Smooth muscle cell (in vitro differentiated cells): ENCODE results near the gene ELMO1. TPM values are rescaled to one million over a fixed set of nuclear protein-coding genes. Genes with fewer than 3 reads are reported as not detected.

Experiments used
- DNase-seq: peaks from one replicate; lab custom pipeline; 2025; ENCODE audit not compliant: unreplicated experiment; lab: John Stamatoyannopoulos, UW
- H2AFZ ChIP-seq: fragments of 200-600 bp; sonication (generic); 2 replicates; pipeline ENCODE4 v1.6.0; 2016; ENCODE audit warnings: antibody characterized with exemption, low read depth, mild to moderate bottlenecking
- H3F3A ChIP-seq: fragments of 200-600 bp; sonication (generic); 2 replicates; pipeline ENCODE4 v1.6.0; 2017; ENCODE audit warnings: antibody characterized with exemption, low read depth
- H3K27ac ChIP-seq: fragments of 200-600 bp; sonication (generic); 2 replicates; pipeline ENCODE4 v1.5.1; 2016; ENCODE audit warnings: low read depth, mild to moderate bottlenecking
- H3K27me3 ChIP-seq: fragments of 200-600 bp; sonication (generic); 2 replicates; pipeline ENCODE4 v1.6.1; 2016; ENCODE audit warnings: low read depth, mild to moderate bottlenecking
- H3K36me3 ChIP-seq: fragments of 200-600 bp; sonication (generic); 2 replicates; pipeline ENCODE4 v1.5.1; 2016; ENCODE audit warnings: low read depth
- H3K4me1 ChIP-seq: fragments of 200-600 bp; sonication (generic); 2 replicates; pipeline ENCODE4 v1.5.1; 2016; ENCODE audit warnings: low read depth
- H3K4me2 ChIP-seq: fragments of 200-600 bp; sonication (generic); 2 replicates; pipeline ENCODE4 v1.6.0; 2016; ENCODE audit warnings: mild to moderate bottlenecking
- H3K4me3 ChIP-seq: fragments of 200-600 bp; sonication (generic); 2 replicates; pipeline ENCODE4 v1.5.1; 2016; ENCODE audit warnings: mild to moderate bottlenecking
- H3K79me2 ChIP-seq: fragments of 200-600 bp; sonication (generic); 2 replicates; pipeline ENCODE4 v1.6.0; 2016; ENCODE audit warnings: low read depth, mild to moderate bottlenecking
- H3K9ac ChIP-seq: fragments of 200-600 bp; sonication (generic); 2 replicates; pipeline ENCODE4 v1.6.0; 2016; ENCODE audit warnings: low read depth
- H3K9me3 ChIP-seq: fragments of 200-600 bp; sonication (generic); replicated peaks from 2 replicates; pipeline ENCODE4 v1.5.1; 2016; ENCODE audit warnings: low read depth
- H4K20me1 ChIP-seq: fragments of 200-600 bp; sonication (generic); 2 replicates; pipeline ENCODE4 v1.6.0; 2016; ENCODE audit warnings: low read depth
- WGBS: methylation state at CpG from one replicate; pipeline ENCODE4 v1.1.7; 2016; ENCODE audit warnings: low lambda C conversion rate; 5-methylcytosine and 5-hydroxymethylcytosine counted together
- polyA plus RNA-seq: library from polyadenylated mRNA; unstranded; fragments of >200 nt; fragmentation: Nextera tagmentation; extraction: Ambion mirVana; gene quantifications from 2 replicates; pipeline ENCODE4 v1.2.1, GENCODE V29; 2016
- total RNA-seq: library from RNA; depleted of rRNA; stranded (reverse); fragments of >200 nt; gene quantifications from 2 replicates; pipeline ENCODE4 v1.2.3, GENCODE V29; 2014
- TF ChIP-seq, protein P1 (sequence below): fragments of 200-600 bp; sonication (generic); IDR thresholded peaks from 2 replicates; pipeline ENCODE4 v1.5.1; 2017; ENCODE audit warnings: borderline replicate concordance, mild to moderate bottlenecking, antibody characterized with exemption; ENCODE audit not compliant: insufficient read depth, poor library complexity, severe bottlenecking

ELMO1 gene
- total and polyA plus RNA-seq, 2 experiments from 2014 or later = 8.2 to 36.0 TPM

GRCh38 chr7:37372750-37373149 lies 75.9 kb downstream of the ELMO1 start:
- Histone ChIP-seq H2AFZ (no peak overlapping the region), H3K9me3 (no peaks in the 10 kb centered on the region)
- TF ChIP-seq, protein P1, sequence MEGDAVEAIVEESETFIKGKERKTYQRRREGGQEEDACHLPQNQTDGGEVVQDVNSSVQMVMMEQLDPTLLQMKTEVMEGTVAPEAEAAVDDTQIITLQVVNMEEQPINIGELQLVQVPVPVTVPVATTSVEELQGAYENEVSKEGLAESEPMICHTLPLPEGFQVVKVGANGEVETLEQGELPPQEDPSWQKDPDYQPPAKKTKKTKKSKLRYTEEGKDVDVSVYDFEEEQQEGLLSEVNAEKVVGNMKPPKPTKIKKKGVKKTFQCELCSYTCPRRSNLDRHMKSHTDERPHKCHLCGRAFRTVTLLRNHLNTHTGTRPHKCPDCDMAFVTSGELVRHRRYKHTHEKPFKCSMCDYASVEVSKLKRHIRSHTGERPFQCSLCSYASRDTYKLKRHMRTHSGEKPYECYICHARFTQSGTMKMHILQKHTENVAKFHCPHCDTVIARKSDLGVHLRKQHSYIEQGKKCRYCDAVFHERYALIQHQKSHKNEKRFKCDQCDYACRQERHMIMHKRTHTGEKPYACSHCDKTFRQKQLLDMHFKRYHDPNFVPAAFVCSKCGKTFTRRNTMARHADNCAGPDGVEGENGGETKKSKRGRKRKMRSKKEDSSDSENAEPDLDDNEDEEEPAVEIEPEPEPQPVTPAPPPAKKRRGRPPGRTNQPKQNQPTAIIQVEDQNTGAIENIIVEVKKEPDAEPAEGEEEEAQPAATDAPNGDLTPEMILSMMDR = no peak

GRCh38 chr7:37371755-37372154 lies 76.9 kb downstream of the ELMO1 start:
- TF ChIP-seq, protein P1 = no peak
- Histone ChIP-seq H3K9ac (no peak overlapping the region), H3F3A (no peaks in the 10 kb centered on the region), H3K27me3 (no peaks in the 10 kb centered on the region), H3K27ac (no peak overlapping the region), H4K20me1 (no peaks in the 10 kb centered on the region), H3K36me3 (no peaks in the 10 kb centered on the region), H3K4me3 (no peak overlapping the region), H3K4me2 (no peak overlapping the region), H2AFZ (no peak overlapping the region), H3K79me2 (no peaks in the 10 kb centered on the region), H3K4me1 (no peaks in the 10 kb centered on the region), H3K9me3 (no peaks in the 10 kb centered on the region)
- no peak for DNase-seq
- 30% methylated on average over 5 of the region's 5 CpGs for WGBS

More at GRCh38 chr7:37372750-37373149, 75.9 kb downstream of the ELMO1 start:
- no peaks in the 10 kb centered on the region for H4K20me1 ChIP-seq
- no peak overlapping the region for H3K4me2 ChIP-seq
- no peak for DNase-seq
- no peak overlapping the region for H3K4me3 ChIP-seq
- no peak overlapping the region for H3K9ac ChIP-seq
- H3K27me3 ChIP-seq = no peaks in the 10 kb centered on the region
- H3F3A ChIP-seq = no peaks in the 10 kb centered on the region
- no peak overlapping the region for H3K27ac ChIP-seq
- 72% methylated on average over 3 of the region's 3 CpGs for WGBS
- H3K79me2 ChIP-seq = no peaks in the 10 kb centered on the region
- H3K36me3 ChIP-seq = no peaks in the 10 kb centered on the region
- no peaks in the 10 kb centered on the region for H3K4me1 ChIP-seq

DNA sequence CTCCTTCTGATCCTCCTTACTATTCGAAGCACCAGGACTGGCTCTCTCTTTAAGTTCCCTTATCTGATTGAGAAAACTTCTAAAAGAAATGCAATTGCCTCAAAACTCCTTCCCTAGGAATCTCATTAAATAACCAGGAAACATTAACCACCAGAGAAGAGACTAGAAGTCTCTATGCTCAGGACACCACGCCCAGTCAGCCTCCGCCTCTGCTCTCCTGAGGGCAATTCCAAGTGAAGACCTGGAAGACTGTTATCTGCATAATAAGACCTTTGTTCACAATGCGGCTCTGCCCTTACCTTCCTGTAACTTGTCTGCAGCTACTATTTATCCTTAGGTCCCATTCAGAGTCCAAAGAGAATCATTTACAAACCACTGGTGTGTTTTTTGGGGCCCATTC lies 78.8 kb downstream of the ELMO1 start:
- WGBS = 30% methylated on average over 4 of the region's 4 CpGs

GRCh38 chr7:37368540-37368939 lies 80.1 kb downstream of the ELMO1 start:
- WGBS = 29% methylated on average over 1 of the region's 1 CpG
- no peak overlapping the region for H3K27ac ChIP-seq
- no peak overlapping the region for H2AFZ ChIP-seq
- H3K36me3 ChIP-seq = no peaks in the 10 kb centered on the region
- no peak overlapping the region for H3K9ac ChIP-seq
- H3K4me3 ChIP-seq = no peak overlapping the region
- DNase-seq = no peak
- TF ChIP-seq, protein P1 = no peak
- no peak overlapping the region for H3K4me2 ChIP-seq
- H3K9me3 ChIP-seq = no peaks in the 10 kb centered on the region
- no peaks in the 10 kb centered on the region for H3K4me1 ChIP-seq
- no peaks in the 10 kb centered on the region for H3F3A ChIP-seq
- no peaks in the 10 kb centered on the region for H4K20me1 ChIP-seq
- no peaks in the 10 kb centered on the region for H3K27me3 ChIP-seq
- no peaks in the 10 kb centered on the region for H3K79me2 ChIP-seq

More for the DNA sequence above, 78.8 kb downstream of the ELMO1 start:
- Histone ChIP-seq H4K20me1 (no peaks in the 10 kb centered on the region), H3K79me2 (no peaks in the 10 kb centered on the region), H3K4me2 (no peak overlapping the region), H3F3A (no peaks in the 10 kb centered on the region), H3K9me3 (no peaks in the 10 kb centered on the region), H3K27ac (no peak overlapping the region), H3K4me3 (no peak overlapping the region), H3K9ac (no peak overlapping the region), H2AFZ (no peak overlapping the region), H3K27me3 (no peaks in the 10 kb centered on the region), H3K36me3 (no peaks in the 10 kb centered on the region), H3K4me1 (no peaks in the 10 kb centered on the region)
- DNase-seq = no peak
- TF ChIP-seq, protein P1 = no peak
